Sigmoid colon (tissue), 4 donors: ENCODE data around the gene RBFOX2.

Experiments
- POLR2A ChIP-seq, 2 donors: fragments of 450-650 bp; IDR thresholded peaks; one replicate each; pipeline ENCODE4 v1.6.1; 2016; ENCODE audit warnings: antibody characterized with exemption in 2 of 2, mild to moderate bottlenecking in 2 of 2, moderate library complexity in 2 of 2
- POLR2AphosphoS5 ChIP-seq, 4 donors: sonication (generic); formaldehyde crosslinking; IDR thresholded peaks; one replicate each; pipeline ENCODE4 v1.6.1; 2017; ENCODE audit warnings: antibody characterized with exemption in 4 of 4
- TF ChIP-seq, protein P1 (sequence below), 4 experiments: fragments of 450-650 bp in 3 of 4; fragments of 200-600 bp in 1 of 4; IDR thresholded peaks; one replicate each; pipeline ENCODE4 v1.5.1; 2016 to 2019; ENCODE audit warnings: antibody characterized with exemption in 4 of 4, mild to moderate bottlenecking in 3 of 4, moderate library complexity in 2 of 4

GRCh38 chr22:36016684-36017083 is 11.9 kb downstream of the RBFOX2 start:
- TF ChIP-seq, protein P1, sequence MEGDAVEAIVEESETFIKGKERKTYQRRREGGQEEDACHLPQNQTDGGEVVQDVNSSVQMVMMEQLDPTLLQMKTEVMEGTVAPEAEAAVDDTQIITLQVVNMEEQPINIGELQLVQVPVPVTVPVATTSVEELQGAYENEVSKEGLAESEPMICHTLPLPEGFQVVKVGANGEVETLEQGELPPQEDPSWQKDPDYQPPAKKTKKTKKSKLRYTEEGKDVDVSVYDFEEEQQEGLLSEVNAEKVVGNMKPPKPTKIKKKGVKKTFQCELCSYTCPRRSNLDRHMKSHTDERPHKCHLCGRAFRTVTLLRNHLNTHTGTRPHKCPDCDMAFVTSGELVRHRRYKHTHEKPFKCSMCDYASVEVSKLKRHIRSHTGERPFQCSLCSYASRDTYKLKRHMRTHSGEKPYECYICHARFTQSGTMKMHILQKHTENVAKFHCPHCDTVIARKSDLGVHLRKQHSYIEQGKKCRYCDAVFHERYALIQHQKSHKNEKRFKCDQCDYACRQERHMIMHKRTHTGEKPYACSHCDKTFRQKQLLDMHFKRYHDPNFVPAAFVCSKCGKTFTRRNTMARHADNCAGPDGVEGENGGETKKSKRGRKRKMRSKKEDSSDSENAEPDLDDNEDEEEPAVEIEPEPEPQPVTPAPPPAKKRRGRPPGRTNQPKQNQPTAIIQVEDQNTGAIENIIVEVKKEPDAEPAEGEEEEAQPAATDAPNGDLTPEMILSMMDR (IDR thresholded peaks at IDR 0.05), result no peak
- no peak for TF ChIP-seq POLR2A (IDR thresholded peaks at IDR 0.05)
- TF ChIP-seq POLR2AphosphoS5 (IDR thresholded peaks at IDR 0.05), result peak in 1 of 4 donors; percentile 6
